ENCODE data around the gene WDR33. TPM values are rescaled to one million over a fixed set of nuclear protein-coding genes. Genes with fewer than 3 reads are reported as not detected.

The WDR33 gene
- total RNA-seq, 1 donor, result 25.7 TPM

GRCh38 chr2:127737892-127738291 is 73.1 kb downstream of the WDR33 start:
- DNase-seq (ENCODE audit: insufficient read length, low spot score, missing footprints), result no peak
- no peak overlapping the region for H3K27ac ChIP-seq (ENCODE audit: low read depth, low read length)
- TF ChIP-seq CTCF (IDR thresholded peaks at IDR 0.05; ENCODE audit: extremely low read depth, low read depth, low read length), result no peak
- no peaks in the 10 kb centered on the region for H3K9me3 ChIP-seq (ENCODE audit: low read depth, low read length)
- H4K20me1 ChIP-seq (ENCODE audit: insufficient read depth, low read length), result no peaks in the 10 kb centered on the region
- no peaks in the 10 kb centered on the region for H3K79me2 ChIP-seq (ENCODE audit: insufficient read depth, low read length)
- no peak overlapping the region for H3K4me3 ChIP-seq (ENCODE audit: insufficient read depth, low read length)
- H3K4me2 ChIP-seq (ENCODE audit: insufficient read depth, low read length), result no peak overlapping the region
- peaks cover 13% of the 10 kb centered on the region for H3K4me1 ChIP-seq (ENCODE audit: insufficient read depth, low read length)
- no peaks in the 10 kb centered on the region for H3K27me3 ChIP-seq (ENCODE audit: insufficient read depth, low read length)
- no peak overlapping the region for H2AFZ ChIP-seq (ENCODE audit: low read length)
- H3K36me3 ChIP-seq (ENCODE audit: insufficient read depth, low read length), result no peaks in the 10 kb centered on the region

- Histone ChIP-seq H2AFZ (ENCODE audit: low read length) (no peak overlapping the region), H3K27me3 (ENCODE audit: insufficient read depth, low read length) (no peaks in the 10 kb centered on the region), H3K9me3 (ENCODE audit: low read depth, low read length) (no peaks in the 10 kb centered on the region), H3K27ac (ENCODE audit: low read depth, low read length) (no peak overlapping the region), H3K4me2 (ENCODE audit: insufficient read depth, low read length) (no peak overlapping the region), H3K79me2 (ENCODE audit: insufficient read depth, low read length) (no peaks in the 10 kb centered on the region), H3K36me3 (ENCODE audit: insufficient read depth, low read length) (no peaks in the 10 kb centered on the region), H3K4me3 (ENCODE audit: insufficient read depth, low read length) (no peak overlapping the region), H3K4me1 (ENCODE audit: insufficient read depth, low read length) (peaks cover 13% of the 10 kb centered on the region), H4K20me1 (ENCODE audit: insufficient read depth, low read length) (no peaks in the 10 kb centered on the region)
- no peak for TF ChIP-seq CTCF (IDR thresholded peaks at IDR 0.05; ENCODE audit: extremely low read depth, low read depth, low read length)
- peak; percentile 62 for DNase-seq (ENCODE audit: insufficient read length, low spot score, missing footprints)
Measured at GRCh38 chr2:127735537-127736399, 75.2 kb downstream of the WDR33 start.

DNA sequence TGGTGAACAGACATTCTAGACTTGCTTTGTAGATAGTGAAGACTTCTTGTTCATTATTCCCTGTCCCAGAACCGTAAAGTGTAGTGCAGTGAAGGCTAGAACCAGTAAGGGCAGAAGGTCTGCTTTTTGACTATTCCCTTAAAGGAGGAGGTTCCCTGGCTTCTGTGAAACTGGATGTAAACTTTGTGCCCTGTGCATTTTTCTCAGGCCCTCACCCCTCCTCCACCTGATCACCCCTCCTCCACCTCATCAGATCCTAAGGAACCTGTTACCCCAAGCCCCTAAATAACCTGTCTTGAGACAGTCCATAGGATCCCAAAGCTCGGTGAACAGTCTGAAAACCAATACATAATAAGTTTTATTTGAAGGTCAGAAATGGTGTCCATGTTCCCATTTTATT is 75.9 kb downstream of the WDR33 start:
- no peak for TF ChIP-seq CTCF (IDR thresholded peaks at IDR 0.05; ENCODE audit: extremely low read depth, low read depth, low read length)
- Histone ChIP-seq H3K4me1 (ENCODE audit: insufficient read depth, low read length) (peaks cover 13% of the 10 kb centered on the region), H3K79me2 (ENCODE audit: insufficient read depth, low read length) (no peaks in the 10 kb centered on the region), H3K27ac (ENCODE audit: low read depth, low read length) (no peak overlapping the region), H4K20me1 (ENCODE audit: insufficient read depth, low read length) (no peaks in the 10 kb centered on the region), H3K9me3 (ENCODE audit: low read depth, low read length) (no peaks in the 10 kb centered on the region), H2AFZ (ENCODE audit: low read length) (no peak overlapping the region), H3K4me2 (ENCODE audit: insufficient read depth, low read length) (no peak overlapping the region), H3K4me3 (ENCODE audit: insufficient read depth, low read length) (no peak overlapping the region), H3K27me3 (ENCODE audit: insufficient read depth, low read length) (no peaks in the 10 kb centered on the region), H3K36me3 (ENCODE audit: insufficient read depth, low read length) (no peaks in the 10 kb centered on the region)
- DNase-seq (ENCODE audit: insufficient read length, low spot score, missing footprints), result no peak

DNA sequence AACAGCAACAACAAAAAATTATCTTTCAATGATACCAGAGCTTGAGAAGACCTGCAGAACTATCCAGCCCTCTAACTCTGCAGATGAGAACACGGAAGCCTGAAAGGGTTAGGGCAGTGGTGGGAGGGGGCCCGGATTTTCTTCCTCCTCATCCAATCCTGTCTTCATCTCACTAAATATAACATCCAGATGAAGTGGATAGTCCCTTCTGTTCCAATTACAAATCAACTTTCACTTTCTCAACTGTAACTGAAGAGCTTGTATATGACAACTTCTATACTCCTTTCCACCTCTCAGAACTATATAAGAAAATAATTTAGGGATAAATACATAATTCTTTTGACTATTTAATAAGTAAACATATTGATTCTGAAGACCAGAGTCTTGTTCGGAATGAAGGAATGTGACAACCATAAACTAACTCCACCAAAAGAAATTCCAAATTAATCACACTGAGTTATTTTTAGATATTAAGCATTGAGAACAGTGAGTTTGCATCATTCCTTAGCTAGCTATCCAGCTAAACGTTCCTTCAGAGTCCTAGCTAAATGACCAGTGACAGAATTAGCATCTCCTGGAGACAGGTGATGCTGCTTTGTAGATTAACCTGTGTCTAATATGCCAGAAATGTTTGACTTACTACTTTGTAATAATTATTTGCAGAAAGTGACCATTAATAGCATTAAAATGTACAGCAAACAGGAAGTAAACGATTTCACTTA is 77.0 kb downstream of the WDR33 start:
- H3K36me3 ChIP-seq (ENCODE audit: insufficient read depth, low read length), result no peaks in the 10 kb centered on the region
- H3K4me3 ChIP-seq (ENCODE audit: insufficient read depth, low read length), result peak overlapping the region; percentile 33
- H3K27me3 ChIP-seq (ENCODE audit: insufficient read depth, low read length), result no peaks in the 10 kb centered on the region
- no peaks in the 10 kb centered on the region for H3K79me2 ChIP-seq (ENCODE audit: insufficient read depth, low read length)
- H3K9me3 ChIP-seq (ENCODE audit: low read depth, low read length), result no peaks in the 10 kb centered on the region
- no peak for TF ChIP-seq CTCF (IDR thresholded peaks at IDR 0.05; ENCODE audit: extremely low read depth, low read depth, low read length)
- DNase-seq (ENCODE audit: insufficient read length, low spot score, missing footprints), result peak; percentile 49
- no peaks in the 10 kb centered on the region for H4K20me1 ChIP-seq (ENCODE audit: insufficient read depth, low read length)
- peak overlapping the region; percentile 62 for H3K4me2 ChIP-seq (ENCODE audit: insufficient read depth, low read length)
- peak overlapping the region; percentile 54 for H3K27ac ChIP-seq (ENCODE audit: low read depth, low read length)
- no peak overlapping the region for H2AFZ ChIP-seq (ENCODE audit: low read length)
- H3K4me1 ChIP-seq (ENCODE audit: insufficient read depth, low read length), result peaks cover 13% of the 10 kb centered on the region

All from osteoblast (primary cell).